ENCODE data around the gene SEMA7A.

SEMA7A gene

DNA sequence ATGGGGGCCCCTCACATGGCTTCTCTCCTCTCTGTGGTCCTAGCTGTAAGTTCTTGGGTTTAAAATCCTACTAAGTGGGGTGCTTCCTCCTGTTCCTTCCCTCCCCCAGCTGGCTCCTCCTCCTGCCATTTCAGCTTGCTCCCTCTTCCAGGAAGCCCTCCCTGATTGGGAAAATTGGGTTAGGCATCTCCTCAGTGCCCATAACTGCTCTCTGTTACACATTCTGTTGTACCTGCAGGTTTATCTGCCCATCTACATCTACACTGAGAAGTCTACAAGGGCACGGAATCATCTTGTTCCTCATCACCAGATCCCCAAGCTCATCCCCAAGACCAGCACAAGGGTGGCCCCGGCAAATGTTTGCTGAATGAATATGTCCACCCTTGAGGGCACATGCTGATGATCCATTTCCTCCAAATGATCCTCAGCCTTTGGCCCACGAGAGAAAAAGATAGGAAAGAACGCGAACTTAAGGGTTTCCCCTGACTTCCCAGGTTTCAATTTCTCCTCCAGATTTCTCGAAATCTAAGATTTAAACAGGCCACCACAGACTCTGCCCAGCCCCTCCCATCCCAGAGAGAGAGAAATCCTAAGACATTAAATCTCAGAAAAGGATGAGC lies 3.9 kb downstream of the SEMA7A start:
- DNase-seq = peak in 1 of 2 donors; percentile 54

- peak; percentile 76 to 86 for DNase-seq
Observed at GRCh38 chr15:74428970-74429780, 4.6 kb downstream of the SEMA7A start.

GRCh38 chr15:74428442-74428787 lies 5.3 kb downstream of the SEMA7A start:
- DNase-seq = peak; percentile 58 to 76

DNA sequence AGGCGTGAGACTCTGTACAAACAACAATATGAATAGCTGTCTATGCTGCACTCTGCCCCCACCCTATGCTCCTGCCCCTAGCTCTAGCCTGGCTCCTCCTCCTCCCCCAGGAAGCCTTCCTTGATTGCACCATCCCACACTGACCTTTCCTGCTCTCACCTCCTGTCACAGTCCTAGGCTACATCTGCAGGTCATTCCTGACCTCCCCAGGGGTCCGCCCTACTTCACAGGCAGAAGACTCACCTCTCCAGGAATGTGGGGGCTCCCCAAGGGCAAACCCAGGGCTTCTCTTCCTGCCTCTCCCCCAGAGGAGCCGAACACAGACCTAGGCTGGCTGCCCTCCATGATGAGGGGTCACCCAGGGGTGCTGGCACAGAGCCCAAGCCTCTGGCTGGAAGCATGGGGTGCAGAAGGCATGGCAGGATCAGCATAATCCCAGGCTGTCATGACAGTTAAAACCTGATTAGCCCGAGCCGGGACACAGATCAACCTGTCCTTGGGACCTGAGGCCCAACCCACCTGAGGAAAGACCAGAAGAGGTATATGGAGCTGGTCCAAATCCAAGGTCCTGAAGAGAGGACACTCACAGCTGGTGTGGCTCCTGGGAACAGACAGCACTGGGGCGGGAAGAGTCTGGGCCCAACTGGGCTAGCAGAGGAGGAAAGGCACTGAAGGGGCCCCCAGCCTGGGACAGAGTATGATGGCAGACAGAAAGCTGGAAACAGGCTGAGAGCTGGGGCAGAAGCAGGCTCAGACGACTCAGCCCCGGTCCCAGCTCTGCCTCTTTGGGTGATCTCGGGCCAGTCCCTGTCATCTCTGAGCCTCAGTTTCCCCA lies 5.9 kb downstream of the SEMA7A start:
- no peak for DNase-seq

GRCh38 chr15:74426404-74427281 lies 7.1 kb downstream of the SEMA7A start:
- no peak for DNase-seq

DNA sequence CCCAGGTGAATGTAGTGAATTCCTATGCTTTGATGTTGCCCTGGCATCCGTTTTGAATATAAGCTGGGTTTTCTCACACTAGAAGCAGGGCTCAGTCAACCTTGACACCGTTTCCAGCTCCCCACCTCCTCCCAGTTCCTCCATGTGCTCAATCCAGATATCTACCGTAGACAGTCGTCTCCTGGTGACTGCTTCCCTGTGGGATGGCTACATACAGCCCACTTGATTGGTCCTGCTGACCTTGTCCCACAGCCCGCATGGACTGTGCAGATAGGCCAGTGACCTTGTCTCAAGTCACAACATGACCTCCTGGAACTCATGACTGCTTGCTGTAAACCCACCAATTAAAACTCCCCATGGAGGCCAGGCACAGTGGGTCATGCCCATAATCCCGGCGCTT lies 8.1 kb downstream of the SEMA7A start:
- DNase-seq = no peak

DNA sequence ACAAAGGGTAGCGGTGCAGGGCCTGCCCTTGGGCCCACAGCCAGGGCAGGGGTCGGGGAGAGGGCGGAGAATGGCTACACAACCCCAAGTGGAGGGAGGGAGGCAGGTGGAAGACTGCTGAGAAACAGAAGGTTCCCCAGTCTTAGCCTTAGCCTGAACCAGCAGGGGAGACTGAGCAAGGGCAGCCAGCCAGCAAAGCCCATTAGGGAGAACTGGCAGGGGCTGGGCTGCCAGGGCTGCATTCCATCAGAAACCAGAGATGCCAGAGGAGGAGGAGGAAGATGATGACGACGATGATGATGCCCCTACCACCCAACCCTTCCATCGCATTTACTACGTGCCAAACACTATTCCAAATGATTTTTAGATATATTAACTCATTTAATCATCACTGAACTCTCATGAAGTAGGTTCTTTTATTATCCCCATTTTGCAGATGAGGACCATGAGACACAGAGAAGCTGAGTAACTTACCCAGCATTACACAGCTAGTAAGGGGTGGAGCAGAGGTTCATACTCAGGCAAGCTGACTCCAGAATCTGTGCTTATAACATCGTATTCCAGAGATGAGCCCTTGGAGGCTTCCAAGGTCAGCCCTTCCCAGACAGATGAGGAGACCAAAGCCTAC lies 8.7 kb downstream of the SEMA7A start:
- DNase-seq = no peak

- DNase-seq = no peak
Observed at GRCh38 chr15:74423431-74424257, 10.1 kb downstream of the SEMA7A start.

DNA sequence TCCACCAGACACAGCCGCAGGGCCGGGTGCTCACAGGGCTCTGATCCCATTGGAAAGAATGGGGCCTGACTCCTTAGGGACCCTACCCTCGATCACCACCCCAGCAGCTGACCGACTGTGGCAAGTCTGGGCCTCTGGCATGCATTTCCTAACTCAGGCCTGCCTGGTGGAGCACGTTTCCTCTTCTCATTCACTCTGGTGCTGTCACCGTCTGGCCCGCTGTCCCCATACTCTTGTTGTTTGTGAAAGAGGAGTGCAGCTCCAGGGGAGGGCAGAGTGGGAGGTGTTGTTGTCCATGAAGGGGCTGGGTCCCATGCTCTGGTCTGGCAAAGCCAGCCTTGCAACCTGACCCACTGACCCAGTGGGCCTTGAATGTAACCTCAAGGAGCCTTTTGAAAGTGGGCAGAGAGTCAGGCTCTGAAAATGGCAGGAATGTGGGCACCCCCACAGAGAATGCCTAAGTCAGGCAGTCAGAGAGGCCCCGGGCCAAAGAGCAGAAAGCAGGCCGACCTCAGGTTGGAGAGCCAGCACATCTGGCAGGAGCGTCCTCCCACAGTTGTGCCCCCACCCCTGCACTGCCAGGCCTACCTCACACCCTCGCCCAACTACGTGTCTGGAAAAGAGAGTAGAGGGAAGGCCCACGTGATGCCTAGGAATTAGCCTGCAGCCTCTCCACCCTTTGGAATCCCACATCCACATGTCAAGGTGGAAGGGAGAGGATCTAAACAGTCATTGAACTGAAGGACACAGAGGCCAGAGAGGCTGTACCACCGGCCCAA lies 10.9 kb downstream of the SEMA7A start:
- peak; percentile 49 to 72 for DNase-seq

DNA sequence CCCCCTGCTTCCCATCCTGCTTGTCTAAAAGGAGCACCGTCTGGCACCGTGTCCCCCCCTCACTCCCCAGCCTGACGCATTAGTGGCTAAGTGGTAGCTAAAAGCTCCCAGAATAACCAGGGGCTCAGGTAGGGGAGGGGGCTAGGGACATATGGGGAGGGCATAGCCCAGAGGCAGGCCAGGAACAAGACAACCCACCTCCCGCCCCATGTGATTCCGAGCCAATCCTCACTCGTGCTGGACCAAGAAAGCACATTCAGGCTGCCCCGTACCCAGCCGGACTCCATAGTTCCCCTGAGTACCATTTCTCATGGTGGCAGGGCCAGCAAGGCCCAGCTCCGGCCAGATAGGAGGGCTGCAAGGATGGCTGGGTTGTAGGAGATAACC lies 11.5 kb downstream of the SEMA7A start:
- DNase-seq = no peak

- no peak for DNase-seq
Observed at GRCh38 chr15:74421302-74422245, 12.2 kb downstream of the SEMA7A start.

- DNase-seq = no peak
Observed at GRCh38 chr15:74420193-74420905, 13.4 kb downstream of the SEMA7A start.

DNA sequence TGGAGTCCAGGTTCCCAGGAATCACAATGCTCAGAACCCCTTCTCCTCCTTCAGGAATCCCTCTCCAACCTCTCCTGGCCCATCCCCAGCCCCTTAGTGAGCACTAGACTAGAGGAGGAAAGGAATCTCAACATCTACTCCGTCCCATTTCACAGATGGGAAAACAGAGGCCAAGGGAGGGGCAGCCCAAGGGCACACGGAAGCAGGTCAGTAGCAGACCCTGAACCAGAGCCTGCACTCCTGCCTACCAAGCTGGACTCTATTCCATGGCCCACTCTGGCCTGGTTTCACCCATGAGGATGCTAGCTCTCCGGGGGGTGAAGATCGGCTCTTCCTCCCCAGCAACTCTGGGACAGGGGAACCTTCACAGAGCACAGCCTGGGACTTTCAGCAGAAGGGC lies 14.3 kb downstream of the SEMA7A start:
- no peak for DNase-seq

GRCh38 chr15:74418575-74419338 lies 15.0 kb downstream of the SEMA7A start:
- no peak for DNase-seq

DNA sequence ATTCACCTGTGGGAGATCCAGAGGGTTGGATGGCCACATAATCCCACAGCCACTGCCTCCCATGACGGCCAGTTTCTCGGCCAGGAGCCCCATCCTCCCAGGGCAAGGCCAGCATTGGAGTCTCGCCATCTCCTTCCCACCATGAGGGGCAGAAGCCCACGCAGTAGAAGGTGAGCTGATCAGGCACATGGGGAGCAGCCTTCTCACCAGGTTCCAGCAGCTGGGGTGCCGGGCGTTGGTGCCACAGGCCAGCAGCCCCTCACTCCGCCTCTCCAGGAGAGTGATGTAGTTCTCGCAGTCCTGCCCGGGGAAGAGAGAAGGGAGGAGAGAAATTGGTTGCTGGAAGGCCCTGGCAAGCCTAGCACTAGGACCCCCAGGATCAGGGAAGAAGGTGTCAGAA lies 16.1 kb downstream of the SEMA7A start:
- DNase-seq = no peak

DNA sequence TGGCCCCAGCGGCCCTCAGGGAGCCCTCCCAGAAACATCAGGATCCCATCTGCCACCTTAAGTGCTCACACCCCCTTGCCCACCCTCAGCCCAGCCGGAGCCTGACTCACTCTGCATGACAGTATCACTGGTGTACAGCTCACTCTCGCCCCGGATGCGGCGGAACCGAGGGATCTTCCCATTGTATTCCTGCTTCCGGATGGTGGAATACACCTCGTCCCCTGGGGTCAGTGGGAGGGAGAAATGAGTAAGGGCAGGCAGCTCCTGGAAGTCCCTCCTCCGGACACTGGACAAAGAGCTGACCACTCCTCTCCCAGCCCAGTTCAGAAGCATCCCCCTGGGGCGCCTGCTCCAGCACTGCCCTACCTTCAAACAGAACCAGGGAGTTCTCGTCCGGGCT lies 16.5 kb downstream of the SEMA7A start:
- no peak for DNase-seq

GRCh38 chr15:74415966-74416916 lies 17.5 kb downstream of the SEMA7A start:
- no peak for DNase-seq

Data from inflammatory macrophage treated with lipopolysaccharide for 1 hour (primary cell).